ENCODE results near the gene LYZL2.
"Not testable (repeated sequence)": the region's sequence is repeated elsewhere in the genome, so short reads cannot be mapped to it uniquely, and the experiment has no call there.

Gene LYZL2

GRCh38 chr10:30629653-30630052 is at the start of gene LYZL2:
LYZL2 (minus strand) TSS chr10:30629753; CDS start chr10:30626915, 2,838 bp downstream.
- DNase-seq = no peak

GRCh38 chr10:30677616-30678015 is 48.1 kb upstream of the LYZL2 start:
- DNase-seq = not testable (repeated sequence)

GRCh38 chr10:30677146-30677545 is 47.6 kb upstream of the LYZL2 start:
- not testable (repeated sequence) for DNase-seq

GRCh38 chr10:30675791-30676718 is 46.5 kb upstream of the LYZL2 start:
- DNase-seq = no peak

GRCh38 chr10:30674796-30675195 is 45.2 kb upstream of the LYZL2 start:
- DNase-seq = no peak

- DNase-seq = not testable (repeated sequence)
Observed at GRCh38 chr10:30673262-30673661, 43.7 kb upstream of the LYZL2 start.

- DNase-seq = not testable (repeated sequence)
Observed at GRCh38 chr10:30672338-30672737, 42.8 kb upstream of the LYZL2 start.

GRCh38 chr10:30671026-30671616 is 41.6 kb upstream of the LYZL2 start:
- DNase-seq = no peak

GRCh38 chr10:30667982-30668381 is 38.4 kb upstream of the LYZL2 start:
- DNase-seq = not testable (repeated sequence)

- not testable (repeated sequence) for DNase-seq
Observed at GRCh38 chr10:30663403-30663802, 33.9 kb upstream of the LYZL2 start.

GRCh38 chr10:30662814-30663213 is 33.3 kb upstream of the LYZL2 start:
- no peak for DNase-seq

- DNase-seq = not testable (repeated sequence)
Observed at GRCh38 chr10:30660314-30660713, 30.8 kb upstream of the LYZL2 start.

- DNase-seq = no peak
Observed at GRCh38 chr10:30656233-30656632, 26.7 kb upstream of the LYZL2 start.

- DNase-seq = not testable (repeated sequence)
Observed at GRCh38 chr10:30655001-30655400, 25.4 kb upstream of the LYZL2 start.

GRCh38 chr10:30651470-30652397 is 22.2 kb upstream of the LYZL2 start:
- DNase-seq = not testable (repeated sequence)

- no peak for DNase-seq
Observed at GRCh38 chr10:30647089-30647488, 17.5 kb upstream of the LYZL2 start.

- no peak for DNase-seq
Observed at GRCh38 chr10:30645340-30645827, 15.8 kb upstream of the LYZL2 start.

- DNase-seq = not testable (repeated sequence)
Observed at GRCh38 chr10:30644408-30644861, 14.9 kb upstream of the LYZL2 start.

- not testable (repeated sequence) for DNase-seq
Observed at GRCh38 chr10:30643557-30644199, 14.1 kb upstream of the LYZL2 start.

- not testable (repeated sequence) for DNase-seq
Observed at GRCh38 chr10:30642856-30643255, 13.3 kb upstream of the LYZL2 start.

- no peak for DNase-seq
Observed at GRCh38 chr10:30639946-30640786, 10.6 kb upstream of the LYZL2 start.
